Fibroblast of mammary gland (primary cell): ENCODE results near the gene MAP3K7.

Experiments used
- DNase-seq: peaks from one replicate; pipeline ENCODE4 v3.0.0-alpha.2; 2010; ENCODE audit warnings: low read depth
- H3K4me3 ChIP-seq: 2 replicates; pipeline ENCODE4 v1.5.1; 2011; ENCODE audit warnings: low read depth, mild to moderate bottlenecking, low read length, moderate library complexity; ENCODE audit not compliant: control insufficient read depth
- TF ChIP-seq, protein P1 (sequence below): conservative IDR thresholded peaks from 2 replicates; pipeline ENCODE4 v1.5.1; 2011; ENCODE audit warnings: low read depth, low read length, inconsistent platforms; ENCODE audit not compliant: control insufficient read depth, insufficient read depth

The MAP3K7 gene

DNA sequence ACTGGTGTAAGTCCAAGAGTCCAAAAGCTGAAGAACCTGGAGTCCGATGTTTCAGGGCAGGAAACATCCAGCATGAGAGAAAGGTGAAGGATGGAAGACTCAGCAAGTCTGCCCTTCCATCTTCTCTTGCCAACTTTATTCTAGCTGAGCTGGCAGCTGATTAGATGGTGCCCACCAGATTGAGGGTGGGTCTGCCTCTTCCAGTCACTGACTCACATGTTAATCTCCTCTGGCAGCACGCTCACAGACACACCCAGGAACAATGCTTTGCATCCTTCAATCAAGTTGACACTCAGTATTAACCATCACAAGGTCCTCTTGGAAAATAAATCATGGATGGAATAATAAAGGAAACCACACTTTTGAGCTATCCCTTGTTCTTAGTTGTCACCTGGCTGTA is 121.2 kb downstream of the MAP3K7 start:
- no peak overlapping the region for H3K4me3 ChIP-seq
- DNase-seq, result no peak
- TF ChIP-seq, protein P1, sequence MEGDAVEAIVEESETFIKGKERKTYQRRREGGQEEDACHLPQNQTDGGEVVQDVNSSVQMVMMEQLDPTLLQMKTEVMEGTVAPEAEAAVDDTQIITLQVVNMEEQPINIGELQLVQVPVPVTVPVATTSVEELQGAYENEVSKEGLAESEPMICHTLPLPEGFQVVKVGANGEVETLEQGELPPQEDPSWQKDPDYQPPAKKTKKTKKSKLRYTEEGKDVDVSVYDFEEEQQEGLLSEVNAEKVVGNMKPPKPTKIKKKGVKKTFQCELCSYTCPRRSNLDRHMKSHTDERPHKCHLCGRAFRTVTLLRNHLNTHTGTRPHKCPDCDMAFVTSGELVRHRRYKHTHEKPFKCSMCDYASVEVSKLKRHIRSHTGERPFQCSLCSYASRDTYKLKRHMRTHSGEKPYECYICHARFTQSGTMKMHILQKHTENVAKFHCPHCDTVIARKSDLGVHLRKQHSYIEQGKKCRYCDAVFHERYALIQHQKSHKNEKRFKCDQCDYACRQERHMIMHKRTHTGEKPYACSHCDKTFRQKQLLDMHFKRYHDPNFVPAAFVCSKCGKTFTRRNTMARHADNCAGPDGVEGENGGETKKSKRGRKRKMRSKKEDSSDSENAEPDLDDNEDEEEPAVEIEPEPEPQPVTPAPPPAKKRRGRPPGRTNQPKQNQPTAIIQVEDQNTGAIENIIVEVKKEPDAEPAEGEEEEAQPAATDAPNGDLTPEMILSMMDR, result no peak

DNA sequence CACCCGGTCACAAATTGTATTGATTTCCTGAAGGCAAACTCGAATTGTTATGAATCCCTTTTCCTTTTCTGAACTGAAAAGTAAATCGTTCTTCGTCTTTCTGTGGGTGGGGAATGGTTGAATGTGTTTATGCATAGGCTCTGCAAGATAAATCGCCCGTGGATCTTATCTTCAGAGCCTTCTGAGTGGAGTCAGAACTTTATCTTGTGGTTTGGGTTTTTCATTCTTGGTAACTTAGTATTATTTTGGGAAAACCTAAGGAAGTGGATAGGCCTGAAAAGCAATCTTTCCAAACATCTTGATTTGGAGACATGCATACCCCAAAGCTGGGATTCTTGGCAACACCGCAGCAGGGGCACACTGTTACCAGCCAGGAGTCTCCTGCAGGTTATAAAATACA is 122.4 kb downstream of the MAP3K7 start:
- no peak overlapping the region for H3K4me3 ChIP-seq
- DNase-seq, result no peak
- TF ChIP-seq, protein P1, result no peak

DNA sequence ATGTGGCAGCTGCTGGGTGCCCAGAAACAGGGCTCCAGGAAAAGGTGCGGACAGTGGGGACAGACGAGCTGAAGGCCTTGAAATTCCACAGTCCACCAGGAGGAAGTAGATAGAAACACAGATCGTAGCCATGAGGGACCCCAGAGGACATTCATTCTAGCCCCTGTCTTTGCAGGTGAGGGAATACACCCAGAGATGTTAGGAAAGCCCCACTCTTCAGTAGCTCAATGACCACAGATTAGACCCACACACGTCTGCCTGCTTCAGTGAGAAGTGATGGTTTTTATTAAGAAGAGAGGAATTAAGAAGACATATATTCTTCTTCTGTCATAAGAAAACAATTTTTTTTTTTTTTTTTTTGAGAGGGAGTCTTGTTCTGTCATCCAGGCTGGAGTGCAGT is 123.0 kb downstream of the MAP3K7 start:
- H3K4me3 ChIP-seq, result no peak overlapping the region
- TF ChIP-seq, protein P1, result no peak
- DNase-seq, result no peak
